Stimulated activated CD4-positive, alpha-beta T cell treated with anti-CD3 and anti-CD28 coated beads, Interleukin-4, amount 100 ng/mL, for 48 hours (primary cell): ENCODE measurements around the gene VTI1A.

Source experiments
- DNase-seq, 2 donors: peaks; one replicate each; pipeline ENCODE4 v3.0.0-alpha.2; 2020; ENCODE audit warnings: low read depth in 2 of 2

The VTI1A gene

DNA sequence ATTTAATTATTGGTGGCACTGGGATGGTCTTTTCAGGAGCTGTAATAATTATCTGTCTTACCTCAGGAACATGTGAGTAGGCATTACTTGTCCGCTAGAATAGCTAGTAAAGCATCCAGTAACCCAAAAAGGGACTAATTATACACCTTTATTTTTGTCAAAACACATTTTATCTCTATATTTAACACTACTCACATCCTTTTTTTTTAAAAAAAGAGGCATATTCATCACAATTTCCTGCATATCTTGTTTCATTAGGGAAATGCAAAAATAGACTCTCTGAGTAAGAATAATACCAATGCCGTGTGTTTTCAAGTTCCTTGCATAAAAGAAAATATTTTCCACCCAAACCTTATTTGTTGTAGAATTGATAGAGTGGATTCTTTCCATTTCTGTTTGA, 99.5 kb downstream of the VTI1A start:
- no peak for DNase-seq

DNA sequence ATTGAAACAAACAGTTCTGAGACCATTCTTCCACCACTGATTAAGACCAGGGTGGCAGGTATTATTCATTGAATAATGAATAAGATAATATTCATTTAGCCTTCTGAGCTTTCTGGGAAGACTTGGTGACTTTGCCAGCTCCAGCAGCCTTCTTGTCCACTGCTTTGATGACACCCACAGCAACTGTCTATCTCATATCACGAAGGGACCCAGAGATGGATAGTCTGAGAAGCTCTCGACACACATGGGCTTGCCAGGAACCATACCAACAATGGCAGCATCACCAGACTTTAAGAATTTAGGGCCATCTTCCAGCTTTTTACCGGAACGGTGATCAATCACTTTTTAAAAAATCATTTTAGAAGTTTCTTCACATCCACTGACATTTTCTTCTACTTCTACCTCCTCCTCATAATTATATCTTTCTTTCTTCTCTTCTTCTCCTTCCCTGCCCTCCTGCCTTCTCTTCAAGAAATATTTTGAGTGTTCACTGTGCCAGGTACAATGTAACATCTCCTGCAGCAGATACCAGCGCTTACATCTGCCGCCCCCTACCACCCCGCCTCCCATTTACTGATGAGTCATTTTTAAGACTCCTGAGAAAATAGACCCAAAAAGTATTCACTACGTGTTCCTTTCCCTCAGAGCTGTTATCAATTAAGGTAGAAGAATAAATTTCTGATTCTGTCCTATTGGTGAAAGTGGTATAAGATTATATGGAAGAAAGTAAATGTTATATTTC, 101.7 kb downstream of the VTI1A start:
- no peak for DNase-seq

DNA sequence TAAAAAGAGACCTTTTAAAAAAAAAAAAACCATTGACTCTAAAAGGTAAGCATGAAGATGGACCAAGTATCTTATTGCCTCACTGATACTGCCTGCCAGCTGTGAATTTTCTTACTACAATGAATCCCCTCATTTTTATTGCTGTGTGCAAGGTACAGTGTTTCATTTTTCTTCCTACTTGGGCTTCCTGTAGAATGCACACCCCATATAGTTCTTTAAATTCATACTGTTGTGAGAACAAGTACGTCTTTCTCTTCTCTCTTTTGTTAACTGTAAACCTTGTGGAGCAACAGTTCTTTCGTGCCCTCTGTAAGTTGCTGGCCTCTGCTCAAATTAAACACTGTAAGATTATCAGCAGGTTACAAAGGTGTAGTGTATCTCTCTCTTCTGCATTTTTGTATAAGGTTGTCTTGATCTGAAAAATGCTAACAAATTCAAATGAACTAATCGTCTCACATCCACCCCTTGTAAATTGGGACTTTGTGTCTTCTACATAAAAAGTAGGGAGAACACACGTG, 105.6 kb downstream of the VTI1A start:
- no peak for DNase-seq

DNA sequence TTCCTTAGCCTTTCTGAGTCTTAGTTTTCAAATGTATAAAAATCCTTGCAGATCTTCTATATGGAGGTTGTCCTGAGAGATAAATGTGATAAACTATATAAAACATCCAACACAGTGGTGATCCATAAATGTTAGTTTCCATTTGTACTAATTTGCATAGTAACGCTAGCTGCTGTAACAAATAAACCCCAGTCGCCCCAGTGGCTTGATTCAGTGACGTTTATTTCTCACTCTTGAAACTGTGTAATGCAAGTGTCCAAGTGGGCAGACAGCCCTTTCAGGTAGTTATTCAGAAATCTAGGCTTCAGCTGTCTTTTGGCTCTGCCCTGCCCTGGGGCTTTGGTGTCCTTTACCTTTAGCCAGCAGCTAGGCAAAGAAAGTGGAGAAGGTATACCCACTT, 106.3 kb downstream of the VTI1A start:
- no peak for DNase-seq

DNA sequence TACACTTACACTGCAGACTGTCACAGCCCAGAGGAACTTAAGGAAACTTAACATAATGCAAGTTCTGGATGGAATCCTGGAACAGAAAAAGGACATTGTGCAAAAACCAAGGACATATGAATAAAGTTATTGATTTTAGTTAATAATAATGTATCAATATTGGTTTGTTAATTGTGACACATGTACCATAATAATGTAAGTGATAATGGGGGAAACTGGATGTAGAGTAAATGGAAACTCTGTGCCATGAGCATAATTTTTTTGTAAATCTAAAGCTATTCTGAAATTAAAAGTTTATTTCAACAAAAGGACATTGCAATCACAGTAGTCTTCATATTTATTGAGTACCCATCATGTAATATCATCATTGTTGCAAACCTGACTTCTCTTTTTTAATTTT, 107.2 kb downstream of the VTI1A start:
- DNase-seq, result no peak

DNA sequence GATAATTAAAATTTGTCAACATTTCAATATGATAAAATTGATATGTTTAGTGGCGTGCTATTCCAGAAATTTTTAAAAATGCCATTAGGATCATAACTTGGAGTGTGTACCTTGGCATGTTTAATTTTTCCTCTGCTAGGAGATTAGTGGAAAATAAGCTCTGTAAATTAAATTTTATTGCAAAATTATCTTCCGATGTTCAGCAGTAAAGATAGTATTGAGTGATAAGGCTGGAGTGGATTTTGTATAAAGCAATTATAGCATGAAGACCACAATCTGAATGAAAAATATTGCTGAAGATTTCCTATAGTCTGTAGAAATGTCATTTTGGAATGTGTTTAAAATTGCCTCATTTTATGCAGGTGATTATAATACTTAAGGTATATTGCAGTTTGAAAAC, 110.2 kb downstream of the VTI1A start:
- no peak for DNase-seq

DNA sequence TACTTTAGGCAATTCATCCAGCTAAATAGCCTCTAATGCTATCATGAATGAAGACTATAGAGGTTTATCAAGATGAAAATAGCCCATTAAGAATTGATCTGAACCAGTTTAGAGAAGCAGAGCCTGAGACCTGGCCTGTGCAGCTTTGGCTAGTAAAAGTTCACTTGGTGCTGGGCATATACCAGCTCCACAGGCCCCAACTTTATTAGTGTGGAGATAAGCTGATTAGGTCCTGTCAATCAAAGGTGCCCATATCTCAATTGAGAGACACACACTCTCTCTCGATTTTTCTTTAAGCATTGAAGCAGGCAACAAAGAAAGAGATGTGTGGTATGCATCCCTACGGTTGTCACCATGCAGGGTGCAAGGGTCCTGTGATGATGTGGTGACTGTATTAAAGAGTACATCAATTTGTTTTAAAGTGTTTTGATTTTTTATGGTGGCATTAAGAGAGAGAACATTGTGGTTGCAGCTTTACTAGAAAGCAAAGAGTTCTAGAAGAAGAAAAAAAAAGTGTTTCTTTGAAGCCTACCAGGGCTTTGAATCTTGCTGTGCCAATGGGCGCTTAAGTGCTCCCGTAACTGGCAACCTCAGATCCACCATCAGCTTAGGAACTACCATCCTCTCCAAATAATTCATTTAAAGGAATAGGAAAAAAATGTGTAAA, 111.6 kb downstream of the VTI1A start:
- no peak for DNase-seq

DNA sequence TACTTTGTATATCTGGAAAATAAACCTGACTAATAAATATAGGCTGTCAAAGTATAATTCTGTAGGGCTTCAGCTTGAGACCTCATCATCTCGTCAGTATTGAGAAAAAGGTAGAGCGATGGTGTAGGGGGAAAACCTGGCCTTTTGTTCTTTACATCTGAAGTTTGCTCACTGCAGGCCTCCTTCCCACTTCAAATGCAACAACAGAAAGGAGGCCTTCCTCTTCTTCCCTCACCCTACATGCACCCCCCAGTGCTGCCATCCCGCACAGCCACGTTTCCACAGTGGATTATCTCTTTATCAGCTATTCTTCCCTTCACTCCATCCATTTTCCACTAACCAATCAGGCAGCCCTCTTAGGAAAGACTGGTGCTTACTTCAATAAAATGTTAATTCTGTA, 112.3 kb downstream of the VTI1A start:
- no peak for DNase-seq

DNA sequence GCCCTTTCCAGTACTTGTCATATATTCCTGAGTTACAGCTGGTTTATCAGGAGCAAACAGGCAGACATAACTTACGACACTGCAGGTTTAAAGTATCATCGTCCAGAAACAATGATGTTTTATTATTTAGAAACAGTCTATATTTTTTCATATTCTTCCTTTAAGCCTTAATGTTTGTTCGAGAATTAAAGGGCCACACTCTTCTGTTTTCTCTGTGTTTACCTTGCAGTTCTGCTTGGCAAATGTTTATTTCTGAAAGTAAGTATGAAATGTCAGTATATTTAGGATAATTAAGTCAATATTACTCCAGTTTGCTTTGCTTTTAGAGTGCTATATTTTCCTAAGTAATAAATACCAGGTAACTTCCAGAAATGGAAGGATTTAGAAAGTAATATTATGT, 115.1 kb downstream of the VTI1A start:
- DNase-seq, result no peak

DNA sequence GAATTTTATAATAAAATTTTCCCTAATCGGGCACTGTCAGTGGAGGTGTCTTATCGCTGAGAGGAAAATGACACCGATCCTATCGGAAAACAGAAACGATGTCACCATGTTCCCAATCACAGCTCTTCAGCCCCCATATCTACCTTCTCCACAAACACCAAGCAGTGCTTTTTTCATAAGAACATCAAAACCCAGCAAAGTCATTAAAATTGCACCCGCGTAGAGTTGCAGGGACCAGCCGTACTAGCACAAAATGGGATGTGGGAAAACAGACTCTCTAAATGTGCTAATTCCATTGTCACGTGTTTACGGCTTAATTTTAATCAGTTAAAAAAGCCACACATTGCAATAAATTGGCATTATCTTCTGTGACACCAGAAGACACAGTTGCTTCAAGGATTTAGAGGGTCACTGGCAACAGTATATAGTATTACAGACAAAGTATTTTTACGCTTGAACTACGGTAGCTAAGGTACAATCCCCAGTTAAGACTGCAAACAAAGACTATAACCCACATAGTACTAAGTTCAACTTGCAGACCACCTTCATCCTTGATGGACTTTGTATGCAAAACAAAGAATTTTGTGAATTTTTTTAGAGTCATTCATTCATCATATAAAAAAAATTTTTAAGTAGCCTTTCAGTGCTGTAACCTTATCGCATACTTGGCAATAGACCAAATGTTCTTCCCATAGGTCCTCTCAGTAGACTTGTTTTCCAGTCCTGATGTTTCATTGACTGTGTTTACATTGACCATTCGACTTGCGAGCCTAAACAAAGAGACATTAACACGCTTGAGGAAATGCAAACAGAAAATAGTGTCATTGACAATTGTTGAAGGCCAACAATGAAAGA, 116.0 kb downstream of the VTI1A start:
- DNase-seq, result no peak

DNA sequence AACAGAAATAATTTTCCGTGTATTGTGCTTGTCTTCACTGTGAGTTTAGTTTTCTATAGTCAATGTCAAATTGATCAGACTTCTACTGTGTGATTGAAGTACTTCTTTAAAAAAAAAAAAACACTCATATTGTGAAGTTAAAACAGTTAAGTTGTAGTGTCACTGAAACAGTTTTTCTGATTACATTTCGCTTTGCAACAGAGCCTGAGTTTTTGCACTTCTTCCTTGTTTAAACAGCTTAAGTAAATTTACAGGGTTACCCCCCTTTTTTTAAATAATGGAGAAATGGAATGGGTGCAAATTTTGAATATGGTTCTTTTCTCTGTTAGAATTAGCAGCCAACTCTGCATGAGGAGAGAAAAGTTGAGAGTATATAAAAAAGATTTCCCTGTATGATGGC, 117.3 kb downstream of the VTI1A start:
- no peak for DNase-seq

DNA sequence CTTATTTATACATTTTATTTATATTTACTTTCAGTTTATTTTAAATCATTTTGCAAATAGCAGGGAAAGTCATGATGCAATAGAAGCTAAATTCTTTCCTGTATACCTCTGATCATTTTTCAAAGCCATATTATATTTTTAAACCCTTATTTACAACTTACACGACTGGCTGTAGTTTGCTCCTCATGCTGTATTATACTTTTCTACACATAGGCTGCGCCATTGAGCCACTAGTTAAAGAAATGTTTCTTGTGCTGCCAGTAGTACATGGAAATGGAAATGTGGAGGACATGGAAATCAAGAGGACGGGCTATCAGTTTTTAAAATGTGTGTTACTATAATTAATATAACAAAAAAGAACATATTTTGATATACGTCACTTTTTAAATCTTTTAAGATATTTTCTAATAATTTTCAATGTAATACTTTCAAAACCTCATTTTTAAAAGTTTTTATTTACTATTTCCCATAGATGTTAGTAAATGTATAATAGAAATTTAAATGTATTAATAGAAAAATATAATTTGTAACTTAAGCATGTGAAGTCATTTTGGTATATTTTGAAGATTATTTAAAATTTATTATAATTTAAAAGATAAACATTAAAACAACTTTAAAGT, 118.5 kb downstream of the VTI1A start:
- DNase-seq, result no peak

DNA sequence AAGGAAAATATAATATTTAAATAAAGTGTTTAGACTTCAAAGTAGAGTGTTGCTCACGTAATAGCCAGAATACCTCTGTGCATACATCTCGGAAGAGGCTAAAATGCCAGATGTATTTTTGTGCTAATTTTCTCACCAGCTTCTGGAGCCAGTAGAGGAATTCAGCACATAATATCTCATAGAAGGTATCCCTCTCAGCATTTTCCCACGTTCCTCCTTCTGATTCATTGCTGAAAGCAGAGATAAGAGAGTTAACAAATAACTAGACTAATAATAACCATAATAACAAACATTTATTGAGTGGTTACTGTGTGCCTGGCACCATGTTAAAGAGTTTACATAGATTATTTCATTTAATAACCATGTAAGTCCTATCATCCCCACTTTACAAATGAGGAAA, 123.6 kb downstream of the VTI1A start:
- DNase-seq, result no peak

DNA sequence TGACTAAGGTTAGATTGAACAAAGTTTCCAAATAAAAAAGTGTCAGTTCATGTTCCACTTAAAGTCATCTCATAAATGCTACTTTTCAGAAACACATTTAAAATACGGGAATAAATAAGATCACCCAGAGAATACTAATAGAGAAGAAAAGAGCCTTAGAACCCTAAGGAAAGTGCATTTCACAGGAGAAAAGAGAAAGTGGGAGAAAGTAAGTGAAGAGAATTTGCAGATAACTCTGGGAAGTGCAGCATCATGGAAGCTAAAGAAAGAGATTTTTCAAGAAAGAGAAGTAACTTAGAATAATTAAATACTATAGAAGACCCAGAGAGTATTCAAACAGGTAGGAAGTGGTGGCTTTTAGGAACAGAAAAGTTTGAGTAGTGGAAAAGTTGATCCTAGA, 132.6 kb downstream of the VTI1A start:
- no peak for DNase-seq

DNA sequence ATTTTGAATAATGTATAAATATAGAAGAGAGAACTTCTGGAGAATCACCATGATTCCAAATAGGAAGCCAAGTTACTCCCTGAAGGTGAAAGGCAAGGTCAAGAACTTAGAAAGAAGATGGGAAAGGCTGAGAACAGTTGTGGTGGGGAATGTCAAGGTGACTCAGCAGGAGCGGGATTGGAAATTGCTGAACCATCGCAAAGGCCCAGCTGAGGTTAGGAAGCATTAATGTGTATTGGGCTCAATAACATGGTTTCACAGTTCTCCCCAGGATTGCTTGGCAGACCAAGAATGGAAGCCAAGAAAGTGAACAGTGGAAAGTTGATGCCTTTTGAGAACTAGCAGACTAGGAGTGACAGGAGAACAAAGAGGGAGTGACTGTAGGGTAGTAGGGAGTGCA, 133.3 kb downstream of the VTI1A start:
- DNase-seq, result no peak

DNA sequence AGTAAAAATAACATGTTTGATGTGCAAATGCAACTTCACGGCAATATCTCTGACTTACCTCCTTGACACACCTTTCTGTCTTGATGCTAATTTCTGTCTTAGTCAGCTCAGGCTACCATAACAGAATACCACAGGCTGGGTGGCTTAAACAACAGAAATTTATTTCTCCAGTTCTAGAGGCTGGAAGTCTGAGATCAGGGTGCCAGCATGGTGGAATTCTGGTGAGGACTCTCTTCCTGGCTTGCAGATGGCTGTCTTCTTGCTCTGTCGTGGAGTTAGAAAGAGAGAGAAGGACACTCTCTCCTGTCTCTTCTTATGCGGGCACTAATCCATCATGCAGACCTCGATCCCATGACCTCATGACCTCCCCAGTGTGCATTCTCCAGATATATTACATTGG, 134.9 kb downstream of the VTI1A start:
- no peak for DNase-seq

DNA sequence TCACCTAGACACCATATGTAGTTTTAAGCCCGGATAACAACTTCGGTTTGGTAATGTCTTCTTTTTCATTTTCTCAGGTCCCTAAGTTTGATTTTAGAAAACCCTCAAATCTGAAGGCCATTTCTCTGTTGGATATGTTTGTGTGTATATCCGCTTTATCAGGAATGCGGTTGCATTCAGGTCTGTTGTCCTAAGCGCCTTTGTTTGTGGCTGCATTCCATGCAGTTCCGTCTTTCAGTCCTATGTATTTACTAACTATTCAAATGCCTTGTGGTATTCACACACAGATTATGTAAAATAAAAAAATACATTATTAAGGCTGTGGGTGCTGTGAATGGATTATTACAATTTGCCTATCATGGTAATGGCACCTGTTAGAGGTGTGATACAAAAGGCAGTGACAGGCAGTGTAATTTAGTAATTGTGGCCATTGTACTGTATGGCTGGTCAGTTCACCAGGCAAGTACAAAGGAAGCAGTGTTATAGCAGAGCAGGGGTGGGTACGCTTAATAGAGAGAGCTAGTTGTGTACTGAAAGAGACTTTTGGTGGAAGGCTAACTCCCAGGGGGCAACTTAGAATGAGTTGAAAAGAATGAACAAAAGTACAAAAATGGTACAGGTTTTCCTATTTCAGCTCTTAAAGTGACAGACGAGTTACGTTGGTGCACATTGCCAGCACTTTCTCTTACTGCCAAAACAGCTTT, 136.4 kb downstream of the VTI1A start:
- DNase-seq, result no peak

DNA sequence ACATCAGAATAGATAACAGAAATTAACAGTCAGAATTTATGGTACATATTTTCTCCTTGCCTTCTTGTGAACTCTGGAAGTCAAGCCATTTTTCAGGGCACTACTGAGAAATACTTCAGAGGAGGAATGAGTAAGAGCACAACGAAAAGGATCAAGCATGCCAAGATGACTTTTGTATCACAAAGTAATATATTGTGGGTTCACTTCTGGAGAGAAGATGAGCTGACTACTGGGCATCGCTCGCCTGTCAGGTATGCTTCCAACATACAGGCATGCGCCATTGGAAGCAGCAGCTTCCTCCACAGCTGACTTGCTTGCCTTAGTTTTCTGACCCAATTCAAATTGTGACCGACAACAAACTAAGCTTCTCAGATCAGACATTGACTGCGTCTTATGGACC, 137.3 kb downstream of the VTI1A start:
- no peak for DNase-seq

DNA sequence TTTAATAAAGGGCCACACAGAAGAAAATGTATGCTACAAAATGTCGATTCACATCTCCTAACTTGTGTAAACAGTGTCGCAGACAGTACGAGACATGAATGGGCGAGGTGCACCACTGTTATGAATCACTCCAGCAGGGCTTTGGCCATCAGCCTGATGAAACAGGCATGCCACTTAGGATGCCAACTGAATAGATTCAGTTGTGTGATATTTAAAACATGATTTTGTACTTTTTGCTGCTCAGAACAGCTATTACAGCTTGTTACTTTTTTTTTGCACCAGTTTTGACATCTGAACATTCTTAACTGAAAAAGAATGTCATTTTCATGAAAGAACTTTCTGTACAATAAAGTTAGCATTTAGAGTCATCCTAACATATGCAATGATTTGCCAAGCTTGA, 138.1 kb downstream of the VTI1A start:
- no peak for DNase-seq

DNA sequence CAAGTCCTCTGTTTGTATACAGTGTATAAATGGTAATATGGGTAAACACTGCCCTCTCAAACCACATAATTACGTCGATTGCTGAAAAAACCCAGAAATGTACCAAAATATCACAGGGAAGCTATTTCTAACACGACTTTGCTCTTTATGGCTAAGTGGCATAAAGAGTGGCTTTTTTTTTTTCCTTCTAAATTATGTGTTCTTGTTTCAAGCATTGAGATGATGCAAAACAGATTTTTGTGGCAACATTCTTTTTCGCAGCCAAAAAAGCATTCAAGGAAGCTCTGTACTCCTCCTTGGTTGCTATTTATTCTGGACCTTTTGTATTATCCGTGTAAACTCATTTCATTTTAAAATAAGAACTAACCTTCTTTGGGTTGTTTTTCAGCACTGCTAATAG, 138.9 kb downstream of the VTI1A start:
- no peak for DNase-seq

DNA sequence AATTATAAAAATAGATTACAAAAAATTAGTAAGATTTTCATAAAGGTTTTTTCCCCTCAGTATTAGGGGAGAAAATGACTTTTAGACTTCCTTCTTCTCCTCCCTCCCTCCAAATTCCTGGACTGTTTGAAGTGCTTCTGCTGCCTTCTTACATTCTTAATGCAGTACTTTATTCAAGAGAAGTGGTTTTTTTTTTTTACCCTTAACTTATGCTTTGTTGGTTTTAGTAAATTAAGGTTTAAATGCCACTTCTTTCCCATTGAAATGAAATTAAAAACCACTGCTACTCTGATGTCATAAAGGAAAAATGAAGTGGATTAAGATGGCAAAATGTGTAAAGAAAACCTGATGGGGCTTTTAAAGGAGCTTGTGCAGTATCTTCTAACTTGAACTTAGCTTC, 140.7 kb downstream of the VTI1A start:
- DNase-seq, result no peak
